SJCRH30 (cell line): ENCODE results near the gene PDZD7. TPM values are rescaled to one million over a fixed set of nuclear protein-coding genes. Genes with fewer than 3 reads are reported as not detected.

Experiments used
- DNase-seq, 2 experiments: peaks; one replicate each; pipeline ENCODE4 v3.0.0-alpha.2; 2015 to 2020
- H3K27ac ChIP-seq: fragments of 250-450 bp; sonication (Bioruptor Pico); 2 replicates; pipeline ENCODE4 v1.5.1; 2020; ENCODE audit warnings: mild to moderate bottlenecking, moderate library complexity
- H3K27me3 ChIP-seq: fragments of 250-450 bp; sonication (Bioruptor Pico); 2 replicates; pipeline ENCODE4 v1.5.1; 2020; ENCODE audit warnings: mild to moderate bottlenecking, moderate library complexity
- H3K36me3 ChIP-seq: fragments of 250-450 bp; sonication (Bioruptor Pico); 2 replicates; pipeline ENCODE4 v1.5.1; 2020; ENCODE audit warnings: mild to moderate bottlenecking, moderate library complexity
- H3K4me1 ChIP-seq: fragments of 250-450 bp; sonication (Bioruptor Pico); 2 replicates; pipeline ENCODE4 v1.5.1; 2020; ENCODE audit warnings: mild to moderate bottlenecking, moderate library complexity
- H3K4me3 ChIP-seq: fragments of 250-450 bp; sonication (Bioruptor Pico); 2 replicates; pipeline ENCODE4 v1.5.1; 2020; ENCODE audit warnings: mild to moderate bottlenecking, moderate library complexity
- H3K9me3 ChIP-seq: fragments of 250-450 bp; sonication (Bioruptor Pico); replicated peaks from 2 replicates; pipeline ENCODE4 v1.5.1; 2020; ENCODE audit warnings: mild to moderate bottlenecking, moderate library complexity
- total RNA-seq: library from RNA; depleted of rRNA; stranded (reverse); fragments of >200 nt; shearing (Covaris generic); gene quantifications from 2 replicates; pipeline ENCODE4 v1.2.3, GENCODE V29; 2014

The PDZD7 gene
- total RNA-seq, 1 experiment from 2014 or later: 0.89 TPM

DNA sequence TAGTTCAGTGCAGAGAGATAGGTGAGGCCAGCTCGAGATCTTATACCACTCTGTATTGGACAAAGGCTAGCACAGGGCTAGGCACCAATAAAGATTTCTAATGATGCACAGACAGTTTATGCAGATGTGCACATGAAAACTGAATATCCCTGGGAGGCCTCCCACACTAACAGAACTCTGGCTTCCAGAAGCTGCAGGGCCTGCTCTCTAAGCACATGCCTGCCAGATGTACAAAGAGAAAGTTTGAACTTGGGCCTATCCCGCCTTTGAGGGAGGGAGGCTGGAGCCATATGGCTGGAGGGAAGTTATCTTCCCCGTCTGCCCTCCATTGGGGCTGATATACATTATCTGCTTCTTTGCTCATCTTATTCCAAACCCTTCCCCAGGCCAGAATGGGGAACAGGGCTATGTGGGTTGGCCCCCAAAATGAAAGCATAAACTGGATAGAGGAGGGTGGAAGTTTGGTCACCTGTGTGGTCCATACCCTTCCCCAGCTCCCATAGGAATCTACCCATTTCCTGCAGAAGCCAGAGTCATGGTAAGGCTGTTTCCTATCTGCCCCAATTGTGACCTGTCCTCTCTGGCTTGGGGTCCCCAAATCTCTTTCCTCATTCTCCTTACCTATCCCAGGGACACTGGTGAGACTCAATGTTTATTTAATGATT is 34.7 kb upstream of the PDZD7 start:
- Histone ChIP-seq H3K27me3 (no peaks in the 10 kb centered on the region), H3K9me3 (no peaks in the 10 kb centered on the region), H3K4me3 (peak overlapping the region; percentile 60), H3K27ac (peak overlapping the region; percentile 7; the same call in 1 of the 2 replicates), H3K36me3 (no peaks in the 10 kb centered on the region), H3K4me1 (peaks cover 12% of the 10 kb centered on the region; the same call in 1 of the 2 replicates)
- no peak for DNase-seq

DNA sequence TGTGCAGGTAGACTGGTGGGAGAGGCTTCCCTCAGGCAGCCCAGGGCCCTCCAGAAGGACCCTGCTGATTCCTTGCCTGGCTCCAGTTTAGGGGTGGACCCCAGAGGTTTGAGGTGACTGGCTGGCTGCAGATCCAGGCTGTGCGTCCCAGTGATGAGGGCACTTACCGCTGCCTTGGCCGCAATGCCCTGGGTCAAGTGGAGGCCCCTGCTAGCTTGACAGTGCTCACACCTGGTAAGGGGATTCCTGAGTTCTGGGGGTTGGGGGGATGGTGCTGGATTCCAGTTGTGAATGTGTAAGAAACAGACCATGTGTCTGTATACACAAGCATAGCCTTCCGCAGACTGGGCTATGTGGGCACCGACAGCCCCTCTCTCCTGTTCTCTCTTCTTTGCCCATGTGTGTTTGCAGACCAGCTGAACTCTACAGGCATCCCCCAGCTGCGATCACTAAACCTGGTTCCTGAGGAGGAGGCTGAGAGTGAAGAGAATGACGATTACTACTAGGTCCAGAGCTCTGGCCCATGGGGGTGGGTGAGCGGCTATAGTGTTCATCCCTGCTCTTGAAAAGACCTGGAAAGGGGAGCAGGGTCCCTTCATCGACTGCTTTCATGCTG is 33.6 kb upstream of the PDZD7 start:
- DNase-seq: no peak
- H3K4me1 ChIP-seq: peaks cover 15% of the 10 kb centered on the region; the same call in 1 of the 2 replicates
- H3K27ac ChIP-seq: no peak overlapping the region
- no peaks in the 10 kb centered on the region for H3K9me3 ChIP-seq
- no peaks in the 10 kb centered on the region for H3K36me3 ChIP-seq
- H3K4me3 ChIP-seq: no peak overlapping the region
- no peaks in the 10 kb centered on the region for H3K27me3 ChIP-seq

DNA sequence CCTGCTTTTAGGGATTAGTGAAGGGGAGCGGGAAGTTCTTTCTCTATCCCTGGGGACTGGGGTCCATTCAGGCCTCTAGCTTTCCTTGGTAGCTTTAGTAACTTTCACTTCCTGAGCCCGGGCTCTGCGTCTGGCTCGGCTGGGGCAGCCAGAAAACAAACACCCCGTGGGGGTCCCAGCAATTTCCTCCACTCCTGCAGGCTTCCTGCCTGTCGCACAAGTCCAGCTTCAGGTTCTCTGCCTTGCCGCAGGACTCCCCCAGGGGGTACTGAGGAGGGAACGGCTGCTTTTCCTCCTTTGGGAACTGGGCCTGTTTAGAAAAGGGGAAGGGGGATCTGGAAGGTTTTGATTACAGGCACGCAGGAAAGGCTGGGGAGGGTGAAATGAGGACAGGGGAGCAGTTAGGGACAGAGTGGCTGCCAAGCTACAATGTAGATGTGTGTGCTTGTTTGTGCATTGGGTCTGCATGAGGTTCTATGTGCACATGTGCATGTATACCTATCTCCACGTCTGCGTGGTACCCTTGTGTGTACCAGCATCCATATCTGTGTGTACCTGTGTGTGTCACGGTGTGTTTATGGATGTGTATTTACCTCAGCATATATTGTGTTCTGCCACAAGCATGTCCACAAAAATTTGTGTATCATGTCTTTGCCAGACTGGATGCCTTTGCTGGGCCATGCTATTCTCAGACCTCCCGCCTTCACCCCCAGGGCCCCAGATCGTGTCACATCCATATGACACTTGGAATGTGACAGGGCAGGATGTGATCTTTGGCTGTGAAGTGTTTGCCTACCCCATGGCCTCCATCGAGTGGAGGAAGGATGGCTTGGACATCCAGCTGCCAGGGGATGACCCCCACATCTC is 32.9 kb upstream of the PDZD7 start:
- H3K36me3 ChIP-seq: no peaks in the 10 kb centered on the region

GRCh38 chr10:101063050-101063525 is 32.2 kb upstream of the PDZD7 start:
- H3K27ac ChIP-seq: peak overlapping the region; percentile 99

More for the DNA sequence above, 32.9 kb upstream of the PDZD7 start:
- DNase-seq: peak; percentile 31 to 47
- no peaks in the 10 kb centered on the region for H3K27me3 ChIP-seq
- H3K4me1 ChIP-seq: peaks cover 19% of the 10 kb centered on the region
- peak overlapping the region; percentile 99; the same call in 1 of the 2 replicates for H3K27ac ChIP-seq
- H3K9me3 ChIP-seq: no peaks in the 10 kb centered on the region
- peak overlapping the region; percentile 95 for H3K4me3 ChIP-seq

DNA sequence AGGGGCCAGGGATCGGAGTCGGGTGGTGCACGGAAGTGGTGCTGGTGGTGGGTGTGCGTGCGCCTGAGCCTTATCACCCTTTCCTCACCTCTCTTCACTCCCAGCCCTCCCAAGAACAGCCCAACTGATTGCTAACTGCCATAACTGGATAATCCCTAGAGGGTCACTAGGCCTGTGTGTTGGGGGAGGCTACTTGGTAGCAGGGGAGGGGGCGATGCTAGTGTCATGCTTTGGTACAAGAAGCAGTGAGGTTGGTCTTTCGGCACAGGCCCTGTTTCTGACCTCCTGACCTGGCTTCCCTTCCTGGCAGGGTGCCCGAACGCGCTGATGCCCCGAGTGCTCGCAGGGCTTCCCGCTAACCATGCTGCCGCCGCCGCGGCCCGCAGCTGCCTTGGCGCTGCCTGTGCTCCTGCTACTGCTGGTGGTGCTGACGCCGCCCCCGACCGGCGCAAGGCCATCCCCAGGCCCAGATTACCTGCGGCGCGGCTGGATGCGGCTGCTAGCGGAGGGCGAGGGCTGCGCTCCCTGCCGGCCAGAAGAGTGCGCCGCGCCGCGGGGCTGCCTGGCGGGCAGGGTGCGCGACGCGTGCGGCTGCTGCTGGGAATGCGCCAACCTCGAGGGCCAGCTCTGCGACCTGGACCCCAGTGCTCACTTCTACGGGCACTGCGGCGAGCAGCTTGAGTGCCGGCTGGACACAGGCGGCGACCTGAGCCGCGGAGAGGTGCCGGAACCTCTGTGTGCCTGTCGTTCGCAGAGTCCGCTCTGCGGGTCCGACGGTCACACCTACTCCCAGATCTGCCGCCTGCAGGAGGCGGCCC is 31.5 kb upstream of the PDZD7 start:
- peak overlapping the region; percentile 99 for H3K27ac ChIP-seq
- no peaks in the 10 kb centered on the region for H3K9me3 ChIP-seq
- DNase-seq: peak; percentile 81 to 84
- peaks cover 19% of the 10 kb centered on the region for H3K4me1 ChIP-seq
- peak overlapping the region; percentile 95 for H3K4me3 ChIP-seq
- H3K36me3 ChIP-seq: no peaks in the 10 kb centered on the region
- no peaks in the 10 kb centered on the region for H3K27me3 ChIP-seq

More at GRCh38 chr10:101063050-101063525, 32.2 kb upstream of the PDZD7 start:
- no peaks in the 10 kb centered on the region for H3K27me3 ChIP-seq
- peak overlapping the region; percentile 95 for H3K4me3 ChIP-seq
- peak; percentile 44 to 46 for DNase-seq
- H3K9me3 ChIP-seq: no peaks in the 10 kb centered on the region
- no peaks in the 10 kb centered on the region for H3K36me3 ChIP-seq
- peaks cover 19% of the 10 kb centered on the region for H3K4me1 ChIP-seq

DNA sequence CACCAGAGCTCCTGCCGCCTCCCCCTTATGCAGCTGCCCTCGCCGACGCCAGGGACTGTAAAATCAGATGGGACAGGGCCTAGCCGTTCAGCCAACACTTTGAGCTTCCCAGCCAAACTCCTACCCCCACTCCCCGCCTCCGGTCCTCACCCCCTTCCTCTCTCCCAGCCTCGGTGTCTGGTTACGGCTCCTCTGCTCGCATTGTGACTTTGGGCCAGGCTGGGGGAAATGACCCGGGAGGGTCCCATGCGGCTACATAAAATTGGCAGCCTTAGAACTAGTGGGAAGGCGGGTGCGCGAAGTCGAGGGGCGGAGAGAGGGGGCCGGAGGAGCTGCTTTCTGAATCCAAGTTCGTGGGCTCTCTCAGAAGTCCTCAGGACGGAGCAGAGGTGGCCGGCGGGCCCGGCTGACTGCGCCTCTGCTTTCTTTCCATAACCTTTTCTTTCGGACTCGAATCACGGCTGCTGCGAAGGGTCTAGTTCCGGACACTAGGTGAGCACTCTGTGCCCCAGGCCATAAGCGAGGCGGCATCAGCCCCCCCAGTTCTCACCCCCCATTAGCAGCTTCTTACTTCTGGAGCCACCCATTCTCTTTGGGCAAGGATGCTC is 30.8 kb upstream of the PDZD7 start, which contains the start of gene KAZALD1:
Gene KAZALD1, plus strand, starts transcription at position 366 of the 608 bp plus-strand sequence. CDS start 604 bp downstream, outside the sequence.
- H3K36me3 ChIP-seq: no peaks in the 10 kb centered on the region
- peak within 1 kb of the TSS; percentile 95 for H3K4me3 ChIP-seq
- H3K27ac ChIP-seq: peak within 1 kb of the TSS; percentile 99
- H3K9me3 ChIP-seq: no peaks in the 10 kb centered on the region
- no peaks in the 10 kb centered on the region for H3K27me3 ChIP-seq
- peaks cover 19% of the 10 kb centered on the region for H3K4me1 ChIP-seq
- peak; percentile 91 to 92 for DNase-seq

GRCh38 chr10:101060951-101061623 is 30.2 kb upstream of the PDZD7 start:
- Histone ChIP-seq H3K4me1 (peaks cover 19% of the 10 kb centered on the region), H3K36me3 (no peaks in the 10 kb centered on the region; the same call in none of the 2 replicates), H3K9me3 (no peaks in the 10 kb centered on the region), H3K4me3 (peak overlapping the region; percentile 95), H3K27me3 (no peaks in the 10 kb centered on the region), H3K27ac (peak overlapping the region; percentile 99)
- peak; percentile 99 to 100 for DNase-seq

- H3K36me3 ChIP-seq: peaks cover 5% of the 10 kb centered on the region
- H3K27me3 ChIP-seq: no peaks in the 10 kb centered on the region
- peak; percentile 97 to 99 for DNase-seq
- no peaks in the 10 kb centered on the region for H3K9me3 ChIP-seq
- H3K4me3 ChIP-seq: peak overlapping the region; percentile 95
- peak overlapping the region; percentile 99 for H3K27ac ChIP-seq
- H3K4me1 ChIP-seq: peaks cover 14% of the 10 kb centered on the region
Measured at GRCh38 chr10:101060036-101060950, 29.4 kb upstream of the PDZD7 start.

DNA sequence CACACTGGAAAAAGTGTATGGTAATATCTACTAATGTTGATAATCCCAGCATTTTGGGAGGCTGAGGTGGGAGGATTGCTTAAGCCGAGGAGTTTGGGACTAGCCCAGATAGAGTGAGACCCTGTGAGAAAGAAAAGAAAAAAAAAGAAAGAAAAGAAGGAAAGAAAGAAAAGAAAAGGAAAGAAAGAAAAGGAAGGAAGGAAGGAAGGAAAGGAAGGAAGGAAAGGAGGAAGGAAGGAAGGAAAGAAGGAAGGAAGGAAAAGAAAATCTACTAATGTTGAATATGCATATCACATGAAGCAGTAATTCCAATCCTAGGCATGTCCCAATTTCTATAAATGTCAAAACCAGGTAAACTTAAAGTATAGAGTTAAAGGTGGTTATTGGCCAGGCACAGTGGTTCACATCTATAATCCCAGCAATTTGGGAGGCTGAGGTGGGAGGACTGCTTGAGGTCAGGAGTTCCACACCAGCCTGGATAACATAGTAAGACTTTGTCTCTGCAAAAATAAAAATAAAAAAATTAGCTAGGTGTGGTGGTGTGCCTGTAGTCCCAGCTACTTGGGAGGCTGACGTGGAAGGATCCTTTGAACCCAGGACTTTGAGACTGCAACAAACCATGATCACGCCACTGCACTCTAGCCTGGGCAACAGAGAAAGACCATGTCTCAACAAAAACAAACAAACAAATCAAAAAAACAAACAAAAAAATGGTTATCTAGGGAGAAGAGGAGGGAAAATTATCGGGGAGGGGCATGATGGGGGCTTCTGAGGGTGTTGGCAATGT is 25.6 kb upstream of the PDZD7 start:
- Histone ChIP-seq H3K4me1 (peaks cover 10% of the 10 kb centered on the region), H3K36me3 (peaks cover 9% of the 10 kb centered on the region), H3K4me3 (no peak overlapping the region), H3K9me3 (no peaks in the 10 kb centered on the region), H3K27me3 (no peaks in the 10 kb centered on the region), H3K27ac (no peak overlapping the region)
- DNase-seq: no peak

GRCh38 chr10:101055411-101055810 is 24.5 kb upstream of the PDZD7 start:
- Histone ChIP-seq H3K36me3 (peaks cover 9% of the 10 kb centered on the region), H3K27ac (no peak overlapping the region), H3K27me3 (no peaks in the 10 kb centered on the region), H3K9me3 (no peaks in the 10 kb centered on the region), H3K4me3 (no peak overlapping the region), H3K4me1 (peaks cover 10% of the 10 kb centered on the region)
- no peak for DNase-seq

DNA sequence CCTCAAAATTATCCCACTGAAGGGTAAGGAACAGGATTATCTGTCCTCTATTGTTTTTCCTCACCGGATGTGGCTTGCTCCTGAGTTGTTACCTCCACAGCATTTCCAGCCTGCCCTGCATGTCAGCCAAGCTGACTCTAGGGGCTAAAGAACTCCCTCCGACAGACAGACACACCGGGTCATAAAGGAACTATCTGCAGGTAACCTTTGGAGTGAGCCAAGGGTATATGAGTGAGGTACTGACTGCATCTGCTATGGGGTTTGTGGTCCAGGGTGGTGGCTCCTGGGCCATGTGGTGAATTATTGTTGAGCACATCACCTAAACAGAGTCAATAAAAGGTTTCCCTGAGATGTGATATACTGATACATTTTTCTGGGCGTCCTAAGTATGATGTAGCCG is 23.9 kb upstream of the PDZD7 start:
- Histone ChIP-seq H3K9me3 (no peaks in the 10 kb centered on the region), H3K4me1 (peaks cover 10% of the 10 kb centered on the region), H3K4me3 (no peak overlapping the region), H3K27ac (no peak overlapping the region), H3K36me3 (peaks cover 9% of the 10 kb centered on the region), H3K27me3 (no peaks in the 10 kb centered on the region)
- DNase-seq: no peak

DNA sequence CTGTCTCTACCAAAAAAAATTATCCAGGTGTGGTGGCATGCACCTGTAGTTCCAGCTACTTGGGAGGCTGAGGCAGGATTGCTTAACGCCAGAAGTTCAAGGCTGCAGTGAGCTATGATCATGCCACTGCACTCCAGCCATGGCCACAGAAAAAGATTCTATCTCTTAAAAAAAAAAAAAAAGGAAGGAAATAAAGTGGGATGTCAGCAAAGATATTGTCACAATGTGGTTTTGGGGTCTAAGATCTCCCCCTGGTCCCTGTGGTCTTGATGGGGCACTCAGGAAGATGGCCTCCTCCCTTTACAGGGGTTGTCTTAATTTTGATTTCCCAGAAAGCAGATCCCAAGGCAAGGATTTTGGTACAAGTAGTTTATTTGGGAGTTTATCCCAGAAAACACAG is 23.4 kb upstream of the PDZD7 start:
- H3K27ac ChIP-seq: no peak overlapping the region
- H3K9me3 ChIP-seq: no peaks in the 10 kb centered on the region
- H3K36me3 ChIP-seq: peaks cover 9% of the 10 kb centered on the region
- H3K27me3 ChIP-seq: no peaks in the 10 kb centered on the region
- no peak overlapping the region for H3K4me3 ChIP-seq
- H3K4me1 ChIP-seq: peaks cover 6% of the 10 kb centered on the region
- DNase-seq: no peak
